WTC11 (cell line): ENCODE data around the gene MCM7. TPM values are rescaled to one million over a fixed set of nuclear protein-coding genes. Genes with fewer than 3 reads are reported as not detected.
A peak's percentile ranks its signal among the peaks of the same experiment; 100 is the strongest.

Experiments
- ATAC-seq: fragments of 200-7000 bp; cut with Tn5 transposase; 2 replicates; pipeline ENCODE4 v1.10.0; 2021; ENCODE audit warnings: mild to moderate bottlenecking, moderate library complexity
- CTCF ChIA-PET: fragments of 300-600 bp; sonication (Branson Sonifier 250); formaldehyde crosslinking; loops from one replicate; lab custom pipeline; 2021; ENCODE audit warnings: antibody characterized with exemption; lab: Charles Lee
- POLR2A ChIA-PET: fragments of 350-600 bp; sonication (Branson Sonifier 250); formaldehyde crosslinking; loops from one replicate; lab custom pipeline; 2021; ENCODE audit warnings: antibody characterized with exemption; lab: Charles Lee
- DNase-seq: peaks from one replicate; pipeline ENCODE4 v3.0.0; 2021; ENCODE audit warnings: low spot score
- H3K27ac Mint-ChIP-seq: 2 replicates; pipeline ENCODE4 v1.8.0; 2021; ENCODE audit warnings: mixed read lengths
- H3K27me3 Mint-ChIP-seq: 2 replicates; pipeline ENCODE4 v1.8.0; 2021; ENCODE audit warnings: low read depth, mild to moderate bottlenecking, moderate library complexity, mixed read lengths
- H3K36me3 Mint-ChIP-seq: 2 replicates; pipeline ENCODE4 v1.8.0; 2021; ENCODE audit warnings: mixed read lengths
- H3K4me1 Mint-ChIP-seq: 2 replicates; pipeline ENCODE4 v1.8.0; 2022; ENCODE audit warnings: mixed read lengths
- H3K4me3 Mint-ChIP-seq: 2 replicates; pipeline ENCODE4 v1.8.0; 2021; ENCODE audit warnings: mild to moderate bottlenecking, moderate library complexity, mixed read lengths
- H3K9me3 Mint-ChIP-seq: 2 replicates; pipeline ENCODE4 v1.8.0; 2021; ENCODE audit warnings: mixed read lengths
- ATF3 ChIP-seq: sonication (generic); formaldehyde crosslinking; conservative IDR thresholded peaks from 2 replicates; pipeline ENCODE4 v1.8.1; 2022; ENCODE audit warnings: mild to moderate bottlenecking, missing genetic modification reagents
- E2F5 ChIP-seq: sonication (generic); formaldehyde crosslinking; IDR thresholded peaks from 2 replicates; pipeline ENCODE4 v1.8.1; 2022; ENCODE audit warnings: mild to moderate bottlenecking, moderate library complexity, missing genetic modification reagents
- EMX1 ChIP-seq: fragments of 250-450 bp; sonication (Bioruptor Pico); IDR thresholded peaks from 2 replicates; pipeline ENCODE4 v1.8.0; 2021; ENCODE audit warnings: mild to moderate bottlenecking
- FOXK1 ChIP-seq: sonication (generic); formaldehyde crosslinking; IDR thresholded peaks from 2 replicates; pipeline ENCODE4 v1.8.0; 2022; ENCODE audit warnings: mild to moderate bottlenecking, moderate library complexity, missing genetic modification reagents
- NR1H2 ChIP-seq: sonication (generic); formaldehyde crosslinking; IDR thresholded peaks from 2 replicates; pipeline ENCODE4 v1.9.0; 2021; ENCODE audit warnings: mild to moderate bottlenecking, moderate library complexity, missing genetic modification reagents
- NR2C2 ChIP-seq: sonication (generic); formaldehyde crosslinking; IDR thresholded peaks from 2 replicates; pipeline ENCODE4 v1.8.0; 2022; ENCODE audit warnings: mild to moderate bottlenecking, missing genetic modification reagents
- USF1 ChIP-seq: sonication (generic); formaldehyde crosslinking; IDR thresholded peaks from 2 replicates; pipeline ENCODE4 v1.8.0; 2022; ENCODE audit warnings: mild to moderate bottlenecking, missing genetic modification reagents
- total RNA-seq: library from RNA; stranded (reverse); gene quantifications from 3 replicates; pipeline ENCODE4 v1.2.3, GENCODE V29; 2021
- TF ChIP-seq, protein P1 (sequence below): sonication (generic); formaldehyde crosslinking; IDR thresholded peaks from 2 replicates; pipeline ENCODE4 v1.8.0; 2022; ENCODE audit warnings: missing genetic modification reagents
- TF ChIP-seq, protein P2 (sequence below): sonication (generic); formaldehyde crosslinking; IDR thresholded peaks from 2 replicates; pipeline ENCODE4 v1.8.1; 2023; ENCODE audit warnings: mild to moderate bottlenecking, missing genetic modification reagents, moderate library complexity
- TF ChIP-seq, protein P3 (sequence below): fragments of 200-600 bp; IDR thresholded peaks from 2 replicates; pipeline ENCODE4 v1.8.0; 2022; ENCODE audit warnings: antibody characterized with exemption
- TF ChIP-seq, protein P4 (sequence below): sonication (generic); formaldehyde crosslinking; IDR thresholded peaks from 2 replicates; pipeline ENCODE4 v1.8.1; 2023; ENCODE audit warnings: mild to moderate bottlenecking, missing genetic modification reagents, moderate library complexity
- TF ChIP-seq, protein P5 (sequence below): fragments of 250-450 bp; sonication (Bioruptor Pico); IDR thresholded peaks from 2 replicates; pipeline ENCODE4 v1.8.0; 2021; ENCODE audit warnings: mild to moderate bottlenecking

MCM7 gene
- total RNA-seq, 1 experiment from 2014 or later: 351 TPM

- TF ChIP-seq, protein P1, sequence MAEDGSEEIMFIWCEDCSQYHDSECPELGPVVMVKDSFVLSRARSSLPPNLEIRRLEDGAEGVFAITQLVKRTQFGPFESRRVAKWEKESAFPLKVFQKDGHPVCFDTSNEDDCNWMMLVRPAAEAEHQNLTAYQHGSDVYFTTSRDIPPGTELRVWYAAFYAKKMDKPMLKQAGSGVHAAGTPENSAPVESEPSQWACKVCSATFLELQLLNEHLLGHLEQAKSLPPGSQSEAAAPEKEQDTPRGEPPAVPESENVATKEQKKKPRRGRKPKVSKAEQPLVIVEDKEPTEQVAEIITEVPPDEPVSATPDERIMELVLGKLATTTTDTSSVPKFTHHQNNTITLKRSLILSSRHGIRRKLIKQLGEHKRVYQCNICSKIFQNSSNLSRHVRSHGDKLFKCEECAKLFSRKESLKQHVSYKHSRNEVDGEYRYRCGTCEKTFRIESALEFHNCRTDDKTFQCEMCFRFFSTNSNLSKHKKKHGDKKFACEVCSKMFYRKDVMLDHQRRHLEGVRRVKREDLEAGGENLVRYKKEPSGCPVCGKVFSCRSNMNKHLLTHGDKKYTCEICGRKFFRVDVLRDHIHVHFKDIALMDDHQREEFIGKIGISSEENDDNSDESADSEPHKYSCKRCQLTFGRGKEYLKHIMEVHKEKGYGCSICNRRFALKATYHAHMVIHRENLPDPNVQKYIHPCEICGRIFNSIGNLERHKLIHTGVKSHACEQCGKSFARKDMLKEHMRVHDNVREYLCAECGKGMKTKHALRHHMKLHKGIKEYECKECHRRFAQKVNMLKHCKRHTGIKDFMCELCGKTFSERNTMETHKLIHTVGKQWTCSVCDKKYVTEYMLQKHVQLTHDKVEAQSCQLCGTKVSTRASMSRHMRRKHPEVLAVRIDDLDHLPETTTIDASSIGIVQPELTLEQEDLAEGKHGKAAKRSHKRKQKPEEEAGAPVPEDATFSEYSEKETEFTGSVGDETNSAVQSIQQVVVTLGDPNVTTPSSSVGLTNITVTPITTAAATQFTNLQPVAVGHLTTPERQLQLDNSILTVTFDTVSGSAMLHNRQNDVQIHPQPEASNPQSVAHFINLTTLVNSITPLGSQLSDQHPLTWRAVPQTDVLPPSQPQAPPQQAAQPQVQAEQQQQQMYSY (CRISPR knock-in tag): no peak
Observed at GRCh38 chr7:100128637-100128963, 27.4 kb upstream of the MCM7 start (continued).

GRCh38 chr7:100127866-100128636, 26.9 kb upstream of the MCM7 start:
- POLR2A ChIA-PET: interaction anchor here (1.0 kb wide), 1 partner anchor 27 kb away, joined by 9 read pairs; the partner anchor contains the start of genes AP4M1 and MCM7
- peak; percentile 43 for DNase-seq
- H3K9me3 Mint-ChIP-seq: no peaks in the 10 kb centered on the region
- peaks cover 14% of the 10 kb centered on the region for H3K4me1 Mint-ChIP-seq
- no peak overlapping the region for H3K27ac Mint-ChIP-seq
- ATAC-seq: peak; percentile 27
- peak overlapping the region; percentile 77 for H3K4me3 Mint-ChIP-seq
- H3K27me3 Mint-ChIP-seq: peaks cover 15% of the 10 kb centered on the region
- CTCF ChIA-PET: interaction anchor here (0.6 to 1.0 kb wide), 4 partner anchors 19 to 40 kb away, joined by 3 read pairs; partner anchors contain the start of genes GAL3ST4 and LAMTOR4
- no peaks in the 10 kb centered on the region for H3K36me3 Mint-ChIP-seq
- no peak for TF ChIP-seq ATF3 (CRISPR knock-in tag)
- TF ChIP-seq NR1H2: no peak
- TF ChIP-seq, protein P2, sequence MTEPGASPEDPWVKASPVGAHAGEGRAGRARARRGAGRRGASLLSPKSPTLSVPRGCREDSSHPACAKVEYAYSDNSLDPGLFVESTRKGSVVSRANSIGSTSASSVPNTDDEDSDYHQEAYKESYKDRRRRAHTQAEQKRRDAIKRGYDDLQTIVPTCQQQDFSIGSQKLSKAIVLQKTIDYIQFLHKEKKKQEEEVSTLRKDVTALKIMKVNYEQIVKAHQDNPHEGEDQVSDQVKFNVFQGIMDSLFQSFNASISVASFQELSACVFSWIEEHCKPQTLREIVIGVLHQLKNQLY (CRISPR knock-in tag): no peak
- no peak for TF ChIP-seq NR2C2
- no peak for TF ChIP-seq E2F5
- TF ChIP-seq, protein P3, sequence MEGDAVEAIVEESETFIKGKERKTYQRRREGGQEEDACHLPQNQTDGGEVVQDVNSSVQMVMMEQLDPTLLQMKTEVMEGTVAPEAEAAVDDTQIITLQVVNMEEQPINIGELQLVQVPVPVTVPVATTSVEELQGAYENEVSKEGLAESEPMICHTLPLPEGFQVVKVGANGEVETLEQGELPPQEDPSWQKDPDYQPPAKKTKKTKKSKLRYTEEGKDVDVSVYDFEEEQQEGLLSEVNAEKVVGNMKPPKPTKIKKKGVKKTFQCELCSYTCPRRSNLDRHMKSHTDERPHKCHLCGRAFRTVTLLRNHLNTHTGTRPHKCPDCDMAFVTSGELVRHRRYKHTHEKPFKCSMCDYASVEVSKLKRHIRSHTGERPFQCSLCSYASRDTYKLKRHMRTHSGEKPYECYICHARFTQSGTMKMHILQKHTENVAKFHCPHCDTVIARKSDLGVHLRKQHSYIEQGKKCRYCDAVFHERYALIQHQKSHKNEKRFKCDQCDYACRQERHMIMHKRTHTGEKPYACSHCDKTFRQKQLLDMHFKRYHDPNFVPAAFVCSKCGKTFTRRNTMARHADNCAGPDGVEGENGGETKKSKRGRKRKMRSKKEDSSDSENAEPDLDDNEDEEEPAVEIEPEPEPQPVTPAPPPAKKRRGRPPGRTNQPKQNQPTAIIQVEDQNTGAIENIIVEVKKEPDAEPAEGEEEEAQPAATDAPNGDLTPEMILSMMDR: no peak
- 0 out of 2 replicates have a peak, but pooled peaks have one; percentile 3 for TF ChIP-seq FOXK1 (CRISPR knock-in tag)
- TF ChIP-seq EMX1: no peak
- TF ChIP-seq, protein P4, sequence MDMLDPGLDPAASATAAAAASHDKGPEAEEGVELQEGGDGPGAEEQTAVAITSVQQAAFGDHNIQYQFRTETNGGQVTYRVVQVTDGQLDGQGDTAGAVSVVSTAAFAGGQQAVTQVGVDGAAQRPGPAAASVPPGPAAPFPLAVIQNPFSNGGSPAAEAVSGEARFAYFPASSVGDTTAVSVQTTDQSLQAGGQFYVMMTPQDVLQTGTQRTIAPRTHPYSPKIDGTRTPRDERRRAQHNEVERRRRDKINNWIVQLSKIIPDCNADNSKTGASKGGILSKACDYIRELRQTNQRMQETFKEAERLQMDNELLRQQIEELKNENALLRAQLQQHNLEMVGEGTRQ: no peak
- TF ChIP-seq, protein P5, sequence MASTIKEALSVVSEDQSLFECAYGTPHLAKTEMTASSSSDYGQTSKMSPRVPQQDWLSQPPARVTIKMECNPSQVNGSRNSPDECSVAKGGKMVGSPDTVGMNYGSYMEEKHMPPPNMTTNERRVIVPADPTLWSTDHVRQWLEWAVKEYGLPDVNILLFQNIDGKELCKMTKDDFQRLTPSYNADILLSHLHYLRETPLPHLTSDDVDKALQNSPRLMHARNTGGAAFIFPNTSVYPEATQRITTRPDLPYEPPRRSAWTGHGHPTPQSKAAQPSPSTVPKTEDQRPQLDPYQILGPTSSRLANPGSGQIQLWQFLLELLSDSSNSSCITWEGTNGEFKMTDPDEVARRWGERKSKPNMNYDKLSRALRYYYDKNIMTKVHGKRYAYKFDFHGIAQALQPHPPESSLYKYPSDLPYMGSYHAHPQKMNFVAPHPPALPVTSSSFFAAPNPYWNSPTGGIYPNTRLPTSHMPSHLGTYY: no peak
- 0 out of 2 replicates have a peak, but pooled peaks have one; percentile 13 for TF ChIP-seq USF1 (CRISPR knock-in tag)
- TF ChIP-seq, all 79 proteins: peak for 2
